ENCODE data around the gene FNDC11.
"Not testable (repeated sequence)": the region's sequence is repeated elsewhere in the genome, so short reads cannot be mapped to it uniquely, and the experiment has no call there.

The FNDC11 gene, protein sequence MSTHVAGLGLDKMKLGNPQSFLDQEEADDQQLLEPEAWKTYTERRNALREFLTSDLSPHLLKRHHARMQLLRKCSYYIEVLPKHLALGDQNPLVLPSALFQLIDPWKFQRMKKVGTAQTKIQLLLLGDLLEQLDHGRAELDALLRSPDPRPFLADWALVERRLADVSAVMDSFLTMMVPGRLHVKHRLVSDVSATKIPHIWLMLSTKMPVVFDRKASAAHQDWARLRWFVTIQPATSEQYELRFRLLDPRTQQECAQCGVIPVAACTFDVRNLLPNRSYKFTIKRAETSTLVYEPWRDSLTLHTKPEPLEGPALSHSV

DNA sequence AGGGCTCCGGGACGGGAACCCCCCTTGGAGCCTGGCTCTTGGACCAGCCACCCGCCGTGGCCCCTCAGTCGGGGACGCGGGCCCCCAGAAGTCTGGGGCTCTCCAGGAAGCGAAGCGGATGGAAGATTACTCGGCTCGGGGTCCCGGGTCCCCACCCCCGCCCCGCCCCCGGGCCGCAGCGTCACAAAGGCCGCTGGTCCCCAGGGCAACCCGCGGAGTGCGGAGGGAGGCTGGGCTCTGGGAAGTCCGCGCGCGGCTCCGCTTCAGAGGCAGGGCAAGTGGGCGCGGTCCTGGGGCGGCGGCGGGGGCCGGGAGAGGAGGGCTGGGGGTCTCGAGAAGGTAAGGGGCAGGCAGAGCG is at the start of gene FNDC11:
Gene FNDC11 (plus strand): TSS at position 227 of the 358 bp plus-strand sequence. CDS start 1,505 bp downstream, outside the sequence.
- no peak for DNase-seq

DNA sequence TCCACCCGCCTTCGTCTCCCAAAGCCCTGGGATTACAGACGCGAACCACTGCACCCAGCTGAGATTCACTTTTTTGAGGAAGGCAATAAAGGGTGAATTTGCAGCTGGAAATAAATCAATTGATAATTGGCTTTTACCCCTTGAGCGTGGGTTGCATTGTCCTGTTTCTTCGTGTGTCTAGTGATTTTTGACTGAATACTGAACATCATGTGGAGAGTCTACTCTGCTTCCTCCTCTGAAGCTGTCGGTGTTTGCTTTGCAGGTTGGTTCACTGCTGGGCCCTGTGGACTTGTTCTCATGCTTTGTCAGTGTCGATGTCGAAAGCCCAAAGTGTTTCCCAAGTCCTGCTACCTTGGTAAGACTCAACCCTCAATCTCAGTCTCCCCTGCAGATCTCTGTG is 49.3 kb upstream of the FNDC11 start:
- no peak for DNase-seq

DNA sequence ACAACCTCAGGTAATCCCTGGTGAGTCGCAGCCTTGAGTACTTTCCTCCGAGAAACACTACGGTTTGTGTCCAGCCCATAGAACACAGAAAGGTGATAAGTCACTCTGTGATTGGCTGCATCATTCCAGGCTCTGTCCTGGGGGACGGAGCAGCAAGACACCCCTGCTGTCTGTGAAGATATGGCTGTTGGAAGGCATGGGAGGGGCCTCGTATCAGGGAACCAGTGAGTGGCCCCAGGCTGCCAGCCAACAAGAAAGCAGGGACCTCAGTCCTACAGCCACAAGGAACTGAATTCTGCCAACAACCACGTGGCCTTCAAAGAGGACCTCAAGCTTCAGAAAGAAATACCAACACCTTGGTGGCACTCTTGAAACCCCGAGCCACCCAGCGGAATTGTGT is 48.7 kb upstream of the FNDC11 start:
- DNase-seq = no peak

DNA sequence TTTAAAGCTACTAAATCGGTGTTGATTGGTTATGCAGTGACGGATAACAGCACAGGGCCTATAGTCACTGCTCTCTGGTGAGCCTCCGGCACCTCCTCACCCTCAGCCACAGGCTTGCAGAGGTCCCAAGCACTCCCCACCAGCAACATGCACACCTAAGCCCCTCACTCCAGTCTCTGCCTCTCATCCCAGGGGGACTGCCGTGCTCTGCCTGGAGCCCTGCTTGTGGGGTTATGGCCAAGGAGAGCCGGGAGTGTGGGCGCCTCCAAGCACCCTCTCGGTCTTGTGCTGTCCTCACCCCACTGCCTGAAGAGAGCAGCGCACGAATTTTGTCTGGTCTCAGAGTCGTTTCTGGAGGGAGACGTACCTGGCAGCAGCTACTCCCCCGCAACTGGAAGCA is 48.2 kb upstream of the FNDC11 start:
- DNase-seq = no peak

DNA sequence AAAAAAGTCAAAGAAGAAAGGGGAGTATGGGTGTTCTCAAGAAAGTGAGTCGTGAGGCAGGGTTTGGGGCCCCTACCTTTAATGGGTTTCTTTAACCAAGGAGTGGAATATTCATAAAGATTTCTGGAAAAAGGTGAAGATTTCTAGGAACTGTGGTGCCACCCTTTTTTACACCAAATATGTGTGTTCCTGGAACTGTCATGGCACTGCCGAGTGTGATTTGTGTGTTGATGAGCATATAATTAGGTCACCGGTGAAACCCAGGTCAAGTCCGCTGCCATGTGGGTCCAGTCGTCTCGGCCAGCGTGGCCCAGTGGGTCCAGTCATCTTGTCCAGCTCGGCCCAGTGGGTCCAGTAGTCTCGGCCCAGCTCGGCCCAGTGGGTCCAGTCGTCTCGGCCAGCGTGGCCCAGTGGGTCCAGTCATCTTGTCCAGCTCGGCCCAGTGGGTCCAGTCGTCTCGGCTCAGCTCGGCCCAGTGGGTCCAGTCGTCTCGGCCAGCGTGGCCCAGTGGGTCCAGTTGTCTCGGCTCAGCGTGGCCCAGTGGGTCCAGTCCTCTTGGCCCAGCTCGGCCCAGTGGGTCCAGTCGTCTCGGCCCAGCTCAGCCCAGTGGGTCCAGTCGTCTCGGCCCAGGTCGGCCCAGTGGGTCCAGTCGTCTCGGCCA is 46.7 kb upstream of the FNDC11 start:
- DNase-seq = no peak

DNA sequence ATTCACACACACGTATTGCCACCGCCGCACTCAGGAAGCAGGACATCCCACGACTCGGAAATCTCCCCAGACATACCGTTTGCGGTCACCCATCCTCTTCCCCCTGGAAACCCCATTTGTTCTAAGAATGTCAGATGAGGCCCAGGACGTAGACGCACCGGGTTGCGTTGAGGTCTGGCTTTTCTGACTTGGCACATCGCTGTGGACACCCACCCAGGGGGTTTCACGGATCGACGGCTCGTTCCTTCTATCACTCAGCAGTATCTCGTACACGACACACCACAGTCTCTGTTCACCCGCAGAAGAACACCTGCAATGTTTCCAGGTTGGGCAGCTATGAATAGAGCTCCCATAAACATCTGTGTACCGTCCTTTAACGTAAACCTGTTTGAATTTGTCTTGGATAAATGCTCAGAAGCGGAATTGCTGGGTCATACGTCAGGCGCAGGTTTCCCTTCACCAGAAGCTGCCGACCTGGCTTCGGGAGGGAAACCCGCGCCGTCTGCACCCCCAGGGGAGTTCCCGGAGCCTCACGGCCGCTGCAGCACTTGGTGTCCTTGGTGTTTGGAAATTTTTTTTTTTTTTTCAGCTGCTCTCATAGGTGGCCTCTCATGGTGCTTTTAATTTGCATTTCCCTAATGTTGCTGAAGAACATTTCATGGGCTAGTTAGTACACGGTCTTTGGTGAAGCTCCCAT is 45.7 kb upstream of the FNDC11 start:
- DNase-seq = no peak

DNA sequence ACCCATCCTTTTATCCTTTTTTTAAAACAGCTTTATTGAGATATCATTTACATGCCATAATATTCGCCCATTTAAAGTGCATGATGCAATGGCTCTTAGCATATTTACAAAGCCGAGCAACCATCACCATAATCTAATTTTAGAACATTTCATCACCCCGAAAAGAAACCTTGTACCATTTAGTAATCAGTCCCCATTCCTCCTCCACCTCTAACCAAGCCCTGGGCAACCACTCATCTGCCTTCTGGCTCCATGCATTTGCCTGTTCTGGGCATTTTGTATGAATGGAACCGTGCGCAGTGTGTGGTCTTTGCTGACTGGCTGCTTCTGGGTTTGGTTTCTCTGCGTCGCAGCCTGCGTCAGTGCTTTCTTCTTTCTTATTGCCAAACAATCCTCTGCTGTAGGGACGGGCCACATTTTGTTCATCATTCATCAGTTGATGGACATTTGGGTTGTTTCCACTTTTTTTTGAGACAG is 44.8 kb upstream of the FNDC11 start:
- no peak for DNase-seq

DNA sequence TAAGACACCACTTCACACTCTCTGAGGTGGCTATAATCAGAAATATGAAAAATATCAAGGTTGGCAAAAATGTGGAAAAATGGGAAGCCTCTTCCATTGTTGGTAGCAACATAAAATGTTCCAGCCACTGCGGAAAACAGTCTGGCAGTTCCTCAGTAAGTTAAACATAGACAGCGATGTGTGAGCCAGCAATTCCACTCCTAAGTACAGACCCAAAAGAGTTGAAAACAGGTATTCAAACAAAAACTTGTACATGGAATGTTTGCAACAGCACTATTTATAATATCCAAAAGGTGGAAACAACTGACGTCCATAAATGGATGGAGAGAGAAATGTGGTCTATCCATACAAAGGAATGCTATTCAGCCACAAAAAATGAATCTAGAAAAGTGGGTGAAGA is 40.8 kb upstream of the FNDC11 start:
- no peak for DNase-seq

DNA sequence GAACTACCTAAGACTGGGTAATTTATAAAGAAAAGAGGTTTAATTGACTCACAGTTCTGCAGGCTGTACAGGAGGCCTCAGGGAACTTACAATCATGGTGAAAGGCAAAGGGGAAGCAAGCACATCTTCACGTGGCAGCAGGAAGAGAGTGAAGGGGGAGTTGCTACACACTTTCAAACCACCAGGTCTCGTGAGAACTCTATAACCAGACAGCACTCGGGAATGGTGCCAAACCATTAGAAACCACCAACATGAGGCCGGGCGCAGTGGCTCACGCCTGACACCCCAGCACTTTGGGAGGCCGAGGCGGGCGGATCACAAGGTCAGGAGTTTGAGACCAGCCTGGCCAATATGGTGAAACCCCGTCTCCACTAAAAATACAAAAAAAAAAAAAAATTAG is 39.4 kb upstream of the FNDC11 start:
- DNase-seq = not testable (repeated sequence)

DNA sequence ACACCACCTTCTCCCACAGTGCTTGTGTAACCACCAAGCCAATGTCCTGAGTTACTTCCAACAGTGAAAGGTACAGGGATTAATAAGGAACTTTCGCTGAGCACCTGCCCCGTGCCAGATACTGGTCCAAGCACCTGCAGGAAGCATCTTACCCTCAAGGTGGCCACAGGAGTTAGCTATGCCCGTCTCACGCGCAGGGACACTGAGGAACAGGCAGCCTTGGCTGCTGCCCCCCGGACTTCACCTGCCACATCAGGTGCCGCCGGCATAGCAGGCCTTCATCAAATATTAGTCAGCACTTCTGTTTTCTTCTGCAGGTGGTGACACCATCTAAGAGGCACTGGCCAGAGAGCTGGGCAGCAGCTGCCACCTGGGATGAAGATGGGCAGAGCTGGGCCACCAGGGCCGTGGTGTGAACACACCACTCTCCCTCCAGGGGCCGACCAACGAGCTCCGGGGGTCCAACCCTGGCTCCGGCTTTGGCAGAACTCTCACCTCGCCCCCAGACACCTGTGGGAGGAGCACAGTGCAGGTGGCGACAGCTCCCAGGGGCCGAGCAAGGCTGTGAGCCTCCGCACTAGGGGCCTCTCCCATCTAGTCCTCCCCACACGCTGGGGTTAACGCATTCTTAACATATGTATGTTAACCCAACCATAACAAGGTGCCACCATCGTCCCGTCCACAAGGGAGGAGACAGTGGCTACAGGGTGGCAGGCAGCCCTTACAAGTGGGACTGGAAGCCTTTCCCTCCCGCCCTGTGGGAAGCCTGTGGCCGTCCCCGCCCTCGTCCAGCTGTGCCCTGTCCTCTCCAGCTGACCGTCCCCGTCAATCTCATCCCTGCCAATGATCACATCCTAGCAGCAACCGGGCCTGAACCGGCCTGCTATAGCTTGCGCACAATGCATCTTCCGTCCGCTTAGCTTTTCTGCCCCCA is 36.3 kb upstream of the FNDC11 start:
- no peak for DNase-seq

DNA sequence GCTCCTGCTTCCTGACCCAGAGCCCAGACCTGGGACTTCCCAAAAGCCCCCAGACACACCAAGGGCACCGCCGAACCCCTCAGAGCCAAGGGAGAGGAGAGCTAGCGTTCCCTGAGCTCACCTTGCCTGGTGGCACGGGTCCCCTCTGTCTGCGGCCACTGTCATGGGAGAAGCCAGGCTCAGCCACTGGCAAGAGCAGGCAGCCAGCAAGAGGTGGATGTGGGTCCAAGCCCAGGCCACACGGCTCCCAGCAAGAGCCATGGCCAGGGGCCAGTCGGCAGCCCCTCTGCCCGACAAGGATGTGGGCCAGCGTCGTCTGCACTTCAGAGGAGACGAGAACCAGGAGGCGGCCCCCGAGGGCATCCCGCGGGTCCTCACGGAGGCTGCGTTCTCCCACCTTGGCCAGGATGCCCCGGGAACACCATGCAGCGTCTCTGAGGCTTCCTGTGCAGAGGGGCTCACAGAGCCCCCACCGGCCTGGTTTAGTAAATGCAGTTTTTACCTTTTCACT is 35.6 kb upstream of the FNDC11 start:
- DNase-seq = no peak

DNA sequence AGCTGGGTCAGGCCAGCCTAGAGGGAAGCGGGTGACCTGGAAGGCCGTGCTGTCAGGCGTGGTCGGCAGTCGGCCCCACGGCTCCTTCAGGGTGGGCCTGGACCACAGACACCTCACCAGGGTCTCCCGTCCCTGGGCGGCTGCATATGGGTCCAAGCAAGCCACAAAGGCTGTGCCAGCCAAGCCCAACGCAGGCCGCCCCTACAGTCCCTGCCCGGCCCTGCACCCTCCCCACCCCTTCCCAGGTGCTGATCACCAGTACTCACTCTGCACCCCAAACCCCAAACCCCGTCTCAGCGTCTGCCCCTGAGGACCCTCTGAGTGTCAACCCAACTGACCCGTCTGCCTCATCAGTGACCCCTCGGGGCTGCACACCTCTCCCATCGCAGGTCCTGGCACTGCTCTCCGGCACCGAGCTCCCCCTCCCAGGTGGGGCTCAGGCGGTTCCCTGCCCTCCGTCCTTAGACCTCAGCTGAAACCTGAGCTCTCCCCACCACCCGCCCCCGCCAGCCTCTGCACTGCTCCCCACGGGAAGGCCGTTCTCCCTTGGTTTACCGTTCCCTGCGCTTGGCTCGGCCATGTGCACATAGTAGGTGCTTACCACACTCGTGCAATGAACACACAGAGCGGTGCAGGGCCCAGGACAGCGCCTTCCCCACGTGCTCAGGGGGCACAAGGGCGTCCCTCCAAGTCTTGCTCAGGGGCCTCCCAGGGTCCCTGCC is 34.9 kb upstream of the FNDC11 start:
- no peak for DNase-seq

DNA sequence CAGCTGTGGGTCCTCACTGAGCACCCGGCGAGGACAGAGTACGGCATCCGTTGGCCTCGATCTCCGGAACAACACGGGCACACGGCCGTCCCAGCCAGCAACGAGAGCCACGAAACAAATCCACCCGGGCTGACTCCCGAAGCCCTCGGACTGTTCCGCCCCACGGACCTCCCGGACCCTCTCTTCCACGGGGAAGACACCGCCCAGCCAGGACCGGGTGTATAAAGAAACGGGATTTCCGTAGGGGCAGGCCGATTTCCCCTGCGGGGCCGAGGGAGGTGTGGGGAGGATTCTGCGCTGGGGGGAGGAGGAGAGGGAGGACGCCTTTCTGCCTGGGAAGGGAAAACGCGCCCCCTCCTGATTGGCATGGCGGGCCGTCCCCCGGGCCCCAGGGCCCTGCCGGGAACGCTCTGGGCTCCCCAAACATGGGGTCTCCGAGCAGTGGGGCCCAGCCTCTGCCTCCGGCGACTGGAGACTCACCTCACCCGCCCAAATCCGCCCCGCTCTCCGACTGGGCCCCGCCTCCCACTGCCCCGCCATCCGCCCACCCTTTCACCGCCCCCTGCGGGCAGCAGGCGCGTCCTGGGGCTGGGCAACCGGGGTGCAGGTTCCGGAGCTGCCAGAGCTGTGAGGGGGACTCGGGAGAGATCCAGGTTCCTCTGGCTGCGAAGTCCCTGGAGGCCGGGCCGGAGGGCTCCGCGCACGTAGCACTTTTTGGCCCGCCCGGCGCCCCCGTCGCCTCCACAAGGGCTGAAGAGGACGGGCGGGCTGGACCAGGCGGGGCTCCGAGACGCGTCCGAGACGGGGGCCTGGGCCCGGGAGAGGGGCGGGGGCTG is 34.1 kb upstream of the FNDC11 start:
- DNase-seq = no peak

DNA sequence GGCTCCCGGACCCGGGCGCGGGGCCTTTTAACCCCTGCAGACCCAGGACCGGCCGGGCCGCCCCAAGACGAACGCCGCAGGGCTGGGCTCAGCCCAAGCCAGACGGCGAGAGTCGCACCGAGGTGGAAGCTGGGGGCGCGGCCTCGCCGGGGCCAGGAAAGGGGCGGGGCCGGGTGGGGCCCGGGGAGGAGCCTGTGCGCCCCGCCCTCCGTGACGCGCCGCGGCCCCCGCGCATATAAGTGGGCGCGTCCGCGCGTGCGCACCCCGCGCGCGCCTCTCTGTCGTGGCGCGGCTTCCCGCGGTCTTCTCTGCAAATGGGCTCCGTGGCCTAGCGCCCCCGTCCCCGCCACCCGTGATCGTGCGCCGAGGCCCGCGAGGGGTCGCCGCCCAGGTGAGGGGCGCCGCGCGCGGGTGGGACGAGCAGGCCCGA is 33.4 kb upstream of the FNDC11 start, which contains the start of gene PPDPF:
Gene PPDPF (plus strand): TSS at position 262 of the 430 bp plus-strand sequence. CDS start 544 bp downstream, outside the sequence.
- peak; percentile 43 to 47 for DNase-seq

DNA sequence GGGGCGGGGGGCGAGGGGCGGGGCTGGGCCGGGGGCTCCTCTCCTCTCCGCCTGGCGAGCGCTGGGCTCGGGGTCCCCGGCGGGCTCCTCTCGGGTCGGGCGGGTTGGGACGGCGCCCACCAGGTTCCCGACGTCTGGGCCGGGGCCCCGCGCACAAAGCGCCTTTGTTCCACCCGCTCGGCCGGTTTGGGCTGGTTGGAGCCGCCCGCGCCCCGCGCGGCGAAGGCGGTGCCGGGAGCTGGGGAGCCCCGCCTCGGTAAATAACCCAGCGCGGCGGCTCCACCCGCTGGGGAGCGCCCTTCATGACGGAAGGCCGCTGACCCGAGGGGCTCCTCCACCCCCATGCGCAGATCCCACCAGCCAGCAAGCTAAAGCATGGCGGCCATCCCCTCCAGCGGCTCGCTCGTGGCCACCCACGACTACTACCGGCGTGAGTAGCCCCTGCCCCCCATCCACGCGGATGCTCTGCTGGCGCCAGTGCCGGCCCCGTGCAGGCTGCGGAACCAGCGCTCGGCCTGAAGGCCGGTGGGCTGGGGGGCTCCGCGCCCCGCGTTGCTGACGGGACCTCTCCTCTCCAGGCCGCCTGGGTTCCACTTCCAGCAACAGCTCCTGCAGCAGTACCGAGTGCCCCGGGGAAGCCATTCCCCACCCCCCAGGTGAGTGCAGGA is 32.9 kb upstream of the FNDC11 start:
- peak; percentile 44 to 54 for DNase-seq

DNA sequence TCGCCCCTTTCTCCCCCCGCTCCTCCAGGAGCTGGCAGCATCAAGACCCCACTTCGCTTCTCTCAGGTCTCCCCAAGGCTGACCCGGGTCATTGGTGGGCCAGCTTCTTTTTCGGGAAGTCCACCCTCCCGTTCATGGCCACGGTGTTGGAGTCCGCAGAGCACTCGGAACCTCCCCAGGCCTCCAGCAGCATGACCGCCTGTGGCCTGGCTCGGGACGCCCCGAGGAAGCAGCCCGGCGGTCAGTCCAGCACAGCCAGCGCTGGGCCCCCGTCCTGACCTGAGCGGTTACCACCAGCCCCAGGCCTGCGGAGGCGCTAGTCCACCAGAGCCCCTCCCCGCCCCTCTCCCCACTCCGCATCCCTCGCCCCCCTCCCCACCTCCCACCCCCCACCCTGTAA is 32.4 kb upstream of the FNDC11 start:
- no peak for DNase-seq

DNA sequence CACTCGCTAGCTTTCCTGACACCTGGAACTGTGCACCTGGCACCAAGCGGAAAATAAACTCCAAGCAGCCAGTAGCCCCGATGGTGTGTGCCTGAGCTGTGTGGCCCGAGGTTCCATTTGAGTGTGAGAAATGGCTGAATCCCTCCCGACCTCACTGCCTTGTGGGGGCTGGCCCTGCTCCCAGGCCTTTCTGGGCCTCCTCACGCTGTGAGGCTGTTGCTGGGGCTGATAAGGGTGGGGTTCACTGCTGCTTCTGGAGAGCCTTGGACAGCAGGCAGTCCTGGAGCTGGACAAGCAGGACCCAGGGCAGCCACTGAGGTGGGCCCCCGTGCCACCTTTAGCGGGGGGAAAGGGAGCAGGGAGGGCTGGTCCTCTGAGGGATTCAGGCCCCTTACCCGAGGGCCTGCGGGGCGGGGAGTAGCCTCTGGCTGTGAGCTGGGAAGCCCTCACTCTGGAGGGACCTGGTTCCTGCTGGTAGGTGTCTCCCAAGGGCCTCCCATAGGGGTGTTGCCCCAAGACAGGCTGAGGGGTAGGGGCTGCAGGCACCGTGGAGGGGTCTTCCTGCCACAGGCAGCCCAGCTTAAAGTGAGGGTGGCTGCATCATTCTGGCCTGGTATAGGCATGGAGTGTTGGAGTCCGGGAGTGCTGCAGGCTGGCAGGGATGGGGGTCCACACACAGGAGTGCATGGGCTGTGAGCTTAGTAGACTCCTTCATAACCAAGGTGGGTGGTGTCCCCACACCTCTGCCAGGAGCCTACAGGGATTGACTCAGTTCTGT is 31.7 kb upstream of the FNDC11 start:
- DNase-seq = no peak

DNA sequence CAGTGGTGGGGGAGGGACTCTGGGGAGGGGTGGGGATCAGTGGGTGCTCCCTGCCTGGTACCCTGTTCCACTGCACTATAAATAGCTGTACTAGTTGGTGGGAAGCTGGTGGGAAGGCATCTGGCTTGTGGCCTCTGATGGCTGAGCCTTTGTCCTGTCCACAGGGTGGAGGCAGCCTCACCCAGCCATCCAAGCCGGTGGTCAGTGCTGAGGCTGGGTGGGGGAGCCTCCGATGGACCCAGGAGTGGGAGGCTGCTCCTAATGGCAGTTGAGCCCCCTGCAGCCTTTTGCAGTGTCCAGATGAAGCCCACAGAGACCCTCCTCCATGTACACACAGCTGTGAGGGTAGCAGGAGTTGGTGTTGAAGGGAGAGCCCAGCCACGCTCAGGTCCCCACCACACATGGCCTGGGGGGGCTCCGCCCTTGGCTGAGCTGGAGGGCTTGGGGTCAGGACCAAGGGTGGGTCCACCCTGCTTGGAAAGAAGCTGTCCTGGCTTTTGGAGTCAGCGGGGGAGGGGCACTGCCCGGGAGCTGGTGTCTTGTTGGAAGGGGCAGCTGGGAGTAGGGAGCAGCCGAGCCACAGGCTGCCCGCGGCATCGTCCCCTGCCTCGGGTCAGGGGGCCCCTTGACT is 30.9 kb upstream of the FNDC11 start:
- no peak for DNase-seq

DNA sequence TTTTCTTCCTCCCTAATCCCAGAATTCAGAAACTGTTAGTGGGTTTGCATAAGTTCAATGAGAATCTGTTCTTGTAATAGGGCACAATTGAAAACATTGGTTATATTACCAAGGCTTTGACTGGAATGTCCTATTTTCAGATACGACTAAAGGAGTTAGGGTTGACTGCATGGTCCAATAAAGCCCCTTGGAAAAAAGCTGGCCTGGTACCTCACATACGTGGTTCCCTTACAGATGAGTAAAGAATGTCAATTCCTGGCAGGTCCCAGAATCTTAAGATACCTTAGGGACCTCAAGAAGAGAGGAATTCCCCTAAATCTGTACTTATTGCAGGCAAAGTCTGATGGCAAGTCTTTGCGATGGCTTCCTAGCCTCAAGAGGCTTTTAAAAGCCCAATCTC is 28.8 kb upstream of the FNDC11 start:
- DNase-seq = no peak
